UCSD-AML1 (cell line): ENCODE results near the gene REELD1.

Experiments
- DNase-seq: peaks from one replicate; lab custom pipeline; 2025; ENCODE audit not compliant: unreplicated experiment; lab: John Stamatoyannopoulos, UW

The REELD1 gene

DNA sequence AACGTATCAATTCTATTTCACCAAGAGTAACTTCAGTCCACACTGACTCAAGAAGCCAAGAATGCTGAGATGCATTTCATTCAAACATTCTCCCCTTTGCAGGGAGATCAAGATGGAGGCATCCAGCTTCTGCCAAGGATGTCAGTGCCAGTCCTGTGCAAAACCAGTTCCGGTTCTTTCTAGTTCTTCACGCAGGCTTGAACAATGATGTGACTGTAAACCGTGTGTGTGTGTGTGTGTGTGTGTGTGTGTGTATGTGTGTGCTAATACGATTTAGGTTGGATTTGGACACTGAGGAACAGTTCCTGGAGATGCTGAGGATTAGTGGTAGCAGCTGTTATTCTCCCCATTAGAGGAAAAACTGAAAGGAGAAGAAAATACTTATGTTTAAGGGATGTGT lies at the start of gene REELD1:
TSS of gene REELD1 (plus strand) at position 301 of the 400 bp plus-strand sequence. CDS start 2,415 bp downstream, outside the sequence.
- DNase-seq: no peak

DNA sequence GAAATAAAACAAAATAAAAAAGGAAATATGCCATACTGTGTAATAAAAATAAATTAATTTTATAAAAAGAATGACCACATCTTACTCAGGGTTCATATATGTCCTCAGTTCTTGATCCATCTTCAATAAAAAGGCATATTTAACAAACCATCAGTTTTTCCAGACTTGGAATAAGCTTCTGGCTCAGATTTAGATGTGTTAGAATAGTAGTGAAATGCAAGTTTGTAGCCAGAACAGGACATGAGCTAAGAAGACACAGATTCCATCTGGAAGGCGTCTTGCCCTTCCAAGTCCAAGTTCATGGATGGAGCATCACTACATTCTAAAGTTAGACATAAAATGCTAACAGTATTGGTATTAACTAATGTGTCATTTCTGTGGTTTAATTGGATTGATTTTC lies 49.1 kb upstream of the REELD1 start:
- DNase-seq: no peak

DNA sequence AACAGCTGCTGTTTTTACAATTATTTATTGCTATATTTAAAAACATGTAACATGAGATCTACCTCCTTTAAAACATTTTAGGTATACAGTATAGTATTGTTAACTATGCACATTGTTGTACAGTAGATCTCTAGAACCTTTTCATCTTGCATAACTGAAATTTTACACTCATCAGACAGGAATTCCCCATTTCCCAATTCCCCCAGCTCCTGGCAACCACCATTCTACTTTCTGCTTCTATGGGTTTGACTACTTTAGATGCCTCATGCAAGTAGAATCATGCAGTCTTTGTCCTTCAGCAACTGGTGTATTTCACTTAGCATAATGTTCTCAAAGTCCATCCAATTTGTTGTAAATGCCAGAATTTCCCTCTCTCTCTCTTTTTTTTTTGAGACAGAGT lies 48.5 kb upstream of the REELD1 start:
- DNase-seq: no peak

DNA sequence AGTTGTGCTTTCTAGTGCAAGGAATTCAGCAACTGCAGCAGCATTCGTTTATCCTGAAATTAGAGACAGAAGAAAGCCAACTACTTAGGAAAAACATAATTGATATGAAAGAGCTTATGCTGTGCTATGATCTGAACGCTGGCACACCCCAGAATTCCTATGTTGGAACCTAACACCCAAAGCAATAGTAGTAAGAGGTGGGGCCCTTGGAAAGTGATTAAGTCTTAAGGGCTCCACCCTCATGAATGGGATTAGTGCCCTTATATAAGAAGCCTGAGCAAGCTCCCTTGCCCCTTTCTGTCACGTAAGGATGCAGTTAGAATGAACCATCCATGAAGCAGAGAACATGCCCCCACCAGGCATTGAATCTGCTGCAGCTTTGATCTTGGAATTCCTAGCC lies 44.2 kb upstream of the REELD1 start:
- DNase-seq: no peak

DNA sequence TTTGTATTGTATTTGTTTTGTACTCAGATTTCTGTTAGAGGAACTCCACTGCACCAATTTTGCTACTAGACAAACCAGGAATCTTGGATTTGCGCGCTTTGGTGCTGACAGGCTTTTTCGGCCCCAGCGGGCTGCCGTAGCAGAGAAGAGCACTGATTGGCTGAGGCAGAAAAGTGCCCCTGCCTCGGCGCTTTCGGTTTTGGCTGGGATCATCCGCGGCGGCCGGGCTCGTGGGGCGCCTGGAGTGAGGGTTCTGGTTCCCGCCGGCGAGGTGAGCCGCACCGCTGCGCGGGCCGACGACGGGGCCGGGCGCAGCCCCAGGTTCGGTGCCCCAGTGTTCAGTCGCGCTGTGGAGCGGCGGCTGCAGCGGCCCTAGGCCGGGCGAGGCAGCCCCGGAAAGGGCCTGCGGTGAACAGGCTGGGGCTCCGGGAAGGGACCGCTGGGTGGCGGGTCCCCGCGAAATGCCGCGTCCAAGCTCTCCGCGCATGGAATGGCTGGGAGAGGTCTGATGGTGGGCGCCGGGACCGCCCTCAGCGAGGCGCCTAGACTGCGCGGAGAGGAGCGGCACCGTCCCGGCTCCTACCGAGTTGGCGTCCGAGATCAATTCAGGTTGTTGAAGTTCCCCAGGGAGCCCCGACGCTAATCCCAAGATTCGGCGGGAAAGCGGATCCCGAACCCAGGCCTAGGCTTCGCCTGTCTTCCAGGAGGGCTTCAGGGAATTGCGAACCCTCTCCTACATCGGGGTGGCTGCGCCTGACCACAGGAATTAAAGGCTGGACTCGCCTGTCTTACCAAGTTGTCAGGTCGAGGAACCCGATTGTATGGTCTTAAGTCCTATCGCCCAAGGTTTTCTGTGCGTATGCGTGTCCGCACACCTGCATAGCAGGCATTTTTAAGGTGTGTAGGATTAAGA lies 38.5 kb upstream of the REELD1 start, which contains the start of gene LSM6:
TSS of gene LSM6 (plus strand) at position 178 of the 913 bp plus-strand sequence. CDS start 7,204 bp downstream, outside the sequence.
- peak; percentile 79 for DNase-seq

DNA sequence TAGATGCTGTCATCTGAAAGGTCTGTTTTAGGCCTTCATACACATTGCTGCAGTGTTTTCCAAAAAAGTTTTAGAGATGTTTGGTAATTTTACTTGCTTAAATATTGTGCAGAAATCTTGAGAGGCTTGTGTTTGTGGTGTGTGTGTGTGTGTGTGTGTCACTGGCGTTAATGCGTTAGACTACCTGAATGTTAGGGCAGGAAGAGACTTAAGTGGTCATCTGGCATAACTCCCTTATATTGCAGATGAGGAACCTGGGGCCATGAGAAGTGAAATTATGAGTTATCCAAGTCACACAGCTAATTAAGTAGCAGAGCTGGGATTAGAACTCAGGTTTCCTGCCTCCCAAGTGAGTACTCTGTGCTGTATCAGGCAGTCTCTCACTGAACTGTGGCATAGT lies 37.4 kb upstream of the REELD1 start:
- DNase-seq: no peak

DNA sequence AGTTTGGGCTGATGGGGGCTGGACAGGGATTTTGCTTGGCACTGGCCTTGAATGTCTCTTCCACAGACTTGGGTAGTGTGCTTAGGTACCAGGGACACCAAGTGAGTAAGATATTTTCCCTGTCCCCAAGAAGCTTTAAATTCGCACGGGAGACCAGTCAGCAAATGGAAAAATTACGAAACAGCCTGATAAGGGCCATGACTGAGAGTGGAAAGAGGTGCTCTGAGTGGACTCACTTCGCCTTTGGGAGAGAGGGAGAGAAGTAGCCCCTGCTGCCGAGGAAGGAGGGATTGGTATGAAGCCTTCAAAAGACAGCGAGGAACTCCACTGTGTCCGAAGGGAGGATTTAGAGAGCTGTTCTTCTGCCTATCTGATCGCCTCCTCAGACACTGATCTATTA lies 36.2 kb upstream of the REELD1 start:
- no peak for DNase-seq

DNA sequence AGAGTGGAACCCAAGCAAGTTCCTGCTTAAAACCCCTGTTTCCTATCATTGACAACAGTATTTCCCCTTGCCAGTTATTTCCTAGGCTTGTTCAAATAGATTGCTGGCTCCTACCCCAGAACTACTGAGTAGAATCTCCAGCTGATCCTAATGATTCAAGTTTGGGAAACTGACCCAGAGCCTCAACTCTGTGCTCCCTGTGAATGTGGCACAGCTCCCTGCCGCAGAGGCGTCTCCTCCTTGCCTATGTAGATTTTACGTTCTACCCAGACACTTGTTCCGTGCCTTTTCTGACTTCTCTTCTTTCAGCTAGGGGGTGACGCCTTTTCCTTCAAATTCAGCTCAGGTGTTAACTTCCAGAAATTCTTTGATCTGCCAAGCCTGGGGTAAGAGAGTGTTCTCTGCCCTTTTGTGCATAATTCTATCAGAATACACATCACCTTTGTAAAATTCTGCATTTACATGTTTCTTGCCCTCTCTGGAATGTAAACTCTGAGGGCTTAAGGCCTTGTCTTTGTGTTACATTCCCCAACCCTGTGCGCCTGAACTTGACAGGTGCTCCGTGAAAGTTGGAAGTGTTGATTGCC lies 34.5 kb upstream of the REELD1 start:
- no peak for DNase-seq

DNA sequence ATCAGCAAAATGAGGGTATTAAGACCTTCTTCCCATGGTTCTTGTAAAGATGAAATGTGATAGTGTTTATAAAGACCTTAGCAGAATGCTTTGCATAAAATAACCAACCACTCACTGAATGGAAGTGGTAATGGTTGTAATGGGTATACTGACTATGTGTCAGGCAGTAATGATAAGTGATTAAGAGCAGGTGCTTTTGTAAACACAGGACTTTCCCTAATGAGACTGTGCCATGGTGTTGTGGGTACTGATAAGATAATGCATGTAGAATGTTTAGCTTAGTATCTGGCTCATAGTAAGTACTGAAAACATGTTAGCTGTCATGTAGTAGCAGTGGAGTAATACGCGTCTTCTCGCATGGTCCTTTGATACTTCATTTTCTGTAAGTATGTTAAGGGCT lies 31.9 kb upstream of the REELD1 start:
- DNase-seq: no peak

DNA sequence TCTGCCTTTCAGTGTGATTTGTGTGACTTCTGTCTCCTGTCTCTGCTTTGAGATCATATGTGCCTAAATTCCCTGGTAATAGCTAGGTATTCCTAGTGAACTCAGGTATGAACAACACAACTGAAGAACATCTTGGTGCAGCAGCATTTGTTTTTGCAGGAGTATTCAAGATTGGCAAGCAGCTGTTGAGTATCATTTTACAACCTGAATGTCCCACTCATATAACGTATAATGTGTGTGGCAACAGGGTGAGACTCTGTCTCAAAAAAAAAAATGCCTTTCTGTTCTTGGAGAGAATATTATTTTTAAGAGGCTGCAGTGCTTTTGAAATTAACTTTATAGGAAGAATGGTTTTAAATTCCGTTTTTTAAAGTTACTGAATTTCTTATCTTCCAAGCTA lies 31.1 kb upstream of the REELD1 start:
- DNase-seq: no peak

DNA sequence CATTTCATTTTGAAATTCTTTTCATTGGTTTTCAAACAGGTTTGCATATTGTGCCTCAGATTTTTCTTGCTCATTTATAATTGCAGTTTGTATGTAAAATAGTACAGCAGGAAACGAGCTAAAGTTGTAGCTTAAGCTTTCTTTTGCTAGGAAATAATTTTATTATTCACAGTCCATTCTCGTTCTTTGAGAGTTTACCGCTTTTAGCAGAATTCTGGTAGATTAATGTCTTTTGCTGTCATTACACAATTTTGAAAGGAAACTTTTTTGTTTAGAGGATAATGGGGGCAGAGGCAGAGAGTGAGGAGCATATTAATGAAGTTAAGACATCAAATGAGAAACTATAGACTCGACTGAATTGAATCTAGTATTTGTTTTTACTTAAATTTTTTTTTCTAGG lies 28.3 kb upstream of the REELD1 start:
- DNase-seq: no peak

DNA sequence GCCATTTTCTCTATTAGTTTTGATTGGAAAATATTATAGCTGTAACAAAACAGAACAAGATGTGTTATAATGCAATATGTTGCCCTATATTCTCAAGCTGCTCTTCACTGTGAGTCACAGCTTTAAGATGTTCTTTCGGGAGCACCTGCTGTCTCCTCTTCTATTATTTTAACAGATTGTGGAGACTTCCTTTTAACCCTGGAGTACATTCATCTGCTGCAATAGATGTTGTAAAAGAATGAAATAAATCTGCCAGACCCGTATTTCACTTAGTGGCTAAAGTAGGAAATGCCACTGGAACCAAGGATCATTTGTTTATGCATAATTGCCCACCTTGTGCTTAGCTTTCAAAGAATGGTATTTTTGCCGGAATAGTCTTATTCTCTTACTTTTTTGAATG lies 27.7 kb upstream of the REELD1 start:
- no peak for DNase-seq

DNA sequence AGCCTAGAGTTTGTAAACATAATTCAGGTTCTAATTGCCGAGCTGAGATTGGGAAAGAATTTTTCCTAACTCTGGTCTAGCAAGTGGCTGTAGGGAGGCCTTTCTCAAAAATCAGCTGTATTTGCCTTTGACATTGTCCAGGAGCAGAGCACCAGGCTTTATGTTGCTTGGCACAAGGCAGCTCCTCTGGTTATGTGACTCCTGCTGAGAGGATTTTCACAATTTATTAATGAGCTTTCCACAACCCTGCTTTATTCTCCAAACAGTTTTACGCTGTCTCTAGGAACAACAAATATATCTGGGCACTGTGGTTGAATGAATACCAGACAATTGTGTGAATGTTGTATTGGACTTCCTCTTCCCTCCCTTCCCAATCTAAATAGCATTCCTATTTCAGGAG lies 23.9 kb upstream of the REELD1 start:
- no peak for DNase-seq

DNA sequence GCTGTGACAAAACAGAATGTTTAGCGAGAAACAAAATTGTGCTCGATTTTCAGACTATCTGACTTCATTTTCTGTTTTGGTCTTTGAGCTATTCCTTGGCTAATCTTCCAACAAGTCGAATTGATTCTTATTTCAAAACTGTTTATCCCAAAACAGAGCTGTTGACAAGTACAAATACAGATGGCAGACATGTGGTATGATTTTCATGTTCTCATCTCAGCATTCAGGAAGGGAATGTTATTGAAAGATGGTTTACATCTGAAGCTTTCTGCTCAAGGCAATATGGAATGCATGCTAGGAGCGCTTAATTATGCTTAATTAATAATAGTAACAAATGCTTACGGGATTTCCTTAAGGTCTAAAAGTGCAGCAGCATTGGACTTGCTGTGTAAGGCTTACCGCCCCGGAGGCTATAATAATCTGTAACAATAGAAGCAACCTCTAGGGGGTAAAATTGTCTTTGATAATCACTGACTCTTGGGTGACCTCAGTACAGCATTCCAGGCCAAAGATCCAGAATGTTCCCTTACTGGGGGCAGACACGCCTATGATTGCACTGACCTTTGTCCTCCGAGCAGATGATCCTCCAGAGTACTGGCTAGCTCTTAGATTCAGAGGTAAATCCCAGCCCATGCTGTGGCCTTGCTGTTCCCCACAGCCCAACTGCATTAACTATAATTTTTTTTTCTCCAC lies 22.4 kb upstream of the REELD1 start:
- DNase-seq: no peak

DNA sequence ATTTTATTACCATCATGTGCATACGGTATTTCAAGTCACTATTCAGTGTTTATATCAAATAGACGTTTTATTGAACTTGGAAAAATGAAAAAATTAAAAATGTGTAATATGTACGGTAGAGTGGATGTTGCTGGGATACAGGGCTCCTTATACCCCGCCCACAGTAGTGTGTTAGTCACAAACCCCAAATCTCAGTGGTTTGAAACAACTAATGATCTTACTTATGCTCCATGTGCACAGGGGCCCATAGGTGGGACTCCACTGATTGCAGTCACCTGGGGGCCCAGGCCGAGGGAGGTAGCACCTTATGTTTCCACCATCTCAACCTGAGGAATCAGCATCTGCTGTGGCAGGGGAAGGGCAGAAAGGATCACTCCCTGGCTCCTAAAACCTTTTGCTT lies 20.7 kb upstream of the REELD1 start:
- DNase-seq: no peak

DNA sequence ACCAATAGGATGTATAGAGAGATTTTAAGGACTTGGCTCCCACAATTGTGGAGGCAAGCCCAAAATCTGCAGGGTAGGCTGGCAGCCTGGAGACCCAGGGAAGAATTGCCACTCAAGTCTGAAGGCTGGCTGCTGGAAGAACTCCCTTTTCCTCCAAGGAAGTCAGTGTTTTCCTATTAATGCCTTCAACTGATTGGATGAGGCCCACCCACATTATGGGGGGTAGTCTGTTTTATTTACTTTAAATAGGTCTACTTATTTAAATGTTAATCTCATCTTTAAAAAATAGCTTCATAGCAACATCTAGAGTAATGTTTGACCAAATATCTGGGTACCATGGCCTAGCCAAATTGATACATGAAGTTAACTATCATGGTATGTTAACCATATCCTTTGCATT lies 20.1 kb upstream of the REELD1 start:
- no peak for DNase-seq

DNA sequence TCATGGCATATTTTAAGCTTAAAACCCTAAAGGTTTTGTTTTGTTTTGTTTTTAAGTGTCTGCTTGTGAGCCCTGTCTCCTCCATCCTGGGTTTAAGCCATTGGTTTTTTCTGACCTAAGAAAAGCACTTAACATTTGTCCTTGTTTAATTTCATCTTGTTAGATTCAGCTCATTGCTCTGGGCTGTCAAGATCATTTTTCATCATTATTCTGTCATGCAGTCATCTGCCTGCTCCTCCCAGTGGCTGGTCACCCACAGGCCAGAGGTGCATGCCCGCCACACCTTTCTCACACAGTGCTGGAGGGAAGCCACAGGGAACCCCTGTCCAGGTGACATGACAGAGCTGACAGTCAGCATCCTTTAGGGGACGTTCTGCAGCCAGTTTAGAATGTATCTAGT lies 11.7 kb upstream of the REELD1 start:
- no peak for DNase-seq

DNA sequence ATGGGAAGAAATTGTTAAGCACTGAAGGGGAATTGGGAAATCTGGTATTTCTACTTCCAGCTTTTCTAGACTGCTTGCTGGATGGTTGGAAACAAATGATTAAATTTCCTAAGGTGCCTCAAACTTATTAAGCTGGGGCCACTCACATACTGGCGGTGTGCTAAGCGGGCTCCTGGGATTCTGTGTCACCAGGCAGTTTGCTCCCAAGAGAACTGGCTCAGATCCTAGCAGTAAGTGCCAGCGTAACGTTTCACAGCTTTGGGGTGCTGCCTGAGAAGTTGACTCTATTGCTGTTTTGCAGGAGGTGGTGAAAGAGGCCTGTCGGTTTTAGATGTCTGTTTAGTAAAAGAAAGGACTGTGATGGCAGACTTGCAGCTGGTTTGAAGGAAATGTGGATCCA lies 6.9 kb upstream of the REELD1 start:
- no peak for DNase-seq

DNA sequence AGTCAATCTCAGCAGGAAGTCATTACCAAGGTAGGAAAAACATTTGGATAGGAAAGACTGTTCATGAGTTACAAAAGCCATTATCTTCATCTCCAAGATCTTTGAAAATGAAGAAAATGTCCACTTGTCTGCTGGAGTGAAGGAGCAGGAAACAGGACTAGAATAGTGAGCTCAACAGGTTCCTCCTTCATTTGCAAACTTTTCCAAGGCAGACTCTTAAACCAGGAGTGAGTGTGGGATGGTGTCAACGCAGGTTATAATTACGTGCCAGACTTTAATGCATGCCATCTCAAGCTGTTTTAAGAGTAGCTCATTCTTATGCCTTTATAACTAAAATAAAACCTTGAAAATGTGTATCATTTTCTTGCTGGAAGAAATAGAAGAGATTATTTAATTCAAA lies 3.4 kb upstream of the REELD1 start:
- DNase-seq: no peak

DNA sequence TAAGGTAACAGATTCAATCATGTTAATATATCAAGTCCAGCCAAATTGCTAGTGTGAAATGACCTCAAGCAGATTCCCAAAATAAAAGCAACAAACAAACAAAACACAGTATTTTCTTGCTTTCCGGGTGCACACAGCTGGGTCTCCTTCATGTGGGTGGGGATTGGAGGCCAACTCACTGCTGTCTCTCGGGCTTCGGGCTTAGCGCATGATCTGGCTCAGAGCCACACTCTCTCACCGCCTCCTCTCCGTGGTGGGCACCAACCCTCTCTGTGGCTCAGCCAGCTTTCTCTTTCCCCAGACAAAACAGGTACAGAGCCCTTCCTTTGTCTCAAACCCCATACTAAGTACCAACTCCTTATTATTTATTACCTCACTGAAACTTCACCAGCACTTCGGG lies 2.9 kb upstream of the REELD1 start:
- no peak for DNase-seq

DNA sequence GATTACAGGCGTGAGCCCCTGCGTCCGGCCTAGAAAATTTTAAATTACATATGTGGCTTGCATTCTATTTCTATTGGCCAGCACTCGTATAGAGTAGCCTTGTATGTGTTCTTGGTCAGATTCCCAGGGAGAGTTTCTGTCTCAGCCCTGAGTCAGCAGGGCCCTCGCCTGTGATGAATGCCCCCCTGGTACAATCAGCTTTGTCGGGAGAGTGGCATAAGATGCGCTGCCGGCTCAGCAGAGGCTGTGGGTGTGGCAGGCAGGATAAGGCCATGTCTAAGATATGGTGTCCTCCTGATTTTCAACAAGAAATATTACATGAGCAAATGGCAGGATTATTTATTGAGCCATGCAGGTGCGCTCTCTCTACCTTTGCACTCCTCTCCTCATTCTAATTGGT lies 1.6 kb upstream of the REELD1 start:
- DNase-seq: no peak

DNA sequence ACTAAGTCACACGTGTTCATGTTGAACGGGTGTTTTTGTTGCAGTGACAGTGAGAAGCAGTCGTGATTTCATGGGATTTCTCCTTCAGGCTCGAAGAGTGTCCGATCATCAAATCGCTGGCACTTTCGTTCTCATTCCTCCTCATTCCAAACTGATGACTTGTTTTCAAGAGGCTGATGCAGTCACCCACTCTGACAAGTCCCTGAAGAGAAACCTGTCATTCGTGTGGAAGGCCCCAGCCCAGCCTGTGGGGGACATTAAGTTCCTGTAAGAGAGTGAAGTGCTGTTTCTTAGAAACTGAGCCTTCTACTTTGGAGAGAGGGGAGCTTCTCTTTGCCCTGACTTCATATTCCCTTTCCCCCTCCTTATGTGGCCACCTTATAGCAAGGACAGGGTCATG lies 8.0 kb downstream of the REELD1 start:
- DNase-seq: no peak
